GM18499 (cell line): ENCODE results near the gene ABI3BP.

ENCODE experiments used
- ATAC-seq: cut with Tn5 transposase; IDR thresholded peaks from one replicate; pipeline ENCODE4 v1.9.1; 2021; ENCODE audit warnings: moderate number of reproducible peaks; ENCODE audit not compliant: insufficient read depth, unreplicated experiment

The ABI3BP gene

GRCh38 chr3:100789579-100789978 is 203.6 kb downstream of the ABI3BP start:
- ATAC-seq: no peak

- ATAC-seq: no peak
These were observed 209.6 kb downstream of the ABI3BP start for GRCh38 chr3:100783619-100784018.

GRCh38 chr3:100782906-100783305 is 210.3 kb downstream of the ABI3BP start:
- ATAC-seq: no peak

GRCh38 chr3:100782348-100782747 is 210.9 kb downstream of the ABI3BP start:
- no peak for ATAC-seq

GRCh38 chr3:100781301-100781700 is 211.9 kb downstream of the ABI3BP start:
- ATAC-seq: no peak

GRCh38 chr3:100780071-100780622 is 213.1 kb downstream of the ABI3BP start:
- ATAC-seq: no peak

- no peak for ATAC-seq
These were observed 213.7 kb downstream of the ABI3BP start for GRCh38 chr3:100779480-100779879.

- ATAC-seq: no peak
These were observed 215.9 kb downstream of the ABI3BP start for GRCh38 chr3:100777271-100777670.

- ATAC-seq: no peak
These were observed 216.5 kb downstream of the ABI3BP start for GRCh38 chr3:100776746-100777145.

- ATAC-seq: no peak
These were observed 217.0 kb downstream of the ABI3BP start for GRCh38 chr3:100776097-100776729.

- no peak for ATAC-seq
These were observed 217.6 kb downstream of the ABI3BP start for GRCh38 chr3:100775669-100776068.

GRCh38 chr3:100775226-100775625 is 218.0 kb downstream of the ABI3BP start:
- no peak for ATAC-seq

GRCh38 chr3:100769693-100770092 is 223.5 kb downstream of the ABI3BP start:
- ATAC-seq: no peak

- ATAC-seq: no peak
These were observed 227.2 kb downstream of the ABI3BP start for GRCh38 chr3:100766069-100766468.

GRCh38 chr3:100765437-100765975 is 227.7 kb downstream of the ABI3BP start:
- no peak for ATAC-seq

- no peak for ATAC-seq
These were observed 231.3 kb downstream of the ABI3BP start for GRCh38 chr3:100761951-100762350.

GRCh38 chr3:100761211-100761942 is 231.8 kb downstream of the ABI3BP start:
- ATAC-seq: no peak

GRCh38 chr3:100760377-100760776 is 232.8 kb downstream of the ABI3BP start:
- ATAC-seq: no peak

- no peak for ATAC-seq
These were observed 233.3 kb downstream of the ABI3BP start for GRCh38 chr3:100759950-100760349.

GRCh38 chr3:100759159-100759558 is 234.1 kb downstream of the ABI3BP start:
- ATAC-seq: no peak

GRCh38 chr3:100756441-100756840 is 236.8 kb downstream of the ABI3BP start:
- no peak for ATAC-seq
